PFSK-1 (cell line): Measurements from ENCODE around the gene MAB21L2.

Source experiments
- FOXP2 ChIP-seq: optimal IDR thresholded peaks from 2 replicates; pipeline ENCODE3; 2011; ENCODE audit warnings: borderline replicate concordance, control low read depth, inconsistent platforms; ENCODE audit not compliant: insufficient read depth; ENCODE audit errors: extremely low read length, extremely low read depth
- POLR2AphosphoS5 ChIP-seq: IDR thresholded peaks from 2 replicates; pipeline ENCODE4 v1.6.1; 2012; ENCODE audit warnings: low read depth, mild to moderate bottlenecking, control low read depth, low read length, moderate library complexity
- SIN3A ChIP-seq: IDR thresholded peaks from 2 replicates; pipeline ENCODE4 v1.6.1; 2012; ENCODE audit warnings: mild to moderate bottlenecking, low read length, moderate library complexity, borderline replicate concordance; ENCODE audit not compliant: insufficient read depth
- TAF1 ChIP-seq: IDR thresholded peaks from 2 replicates; pipeline ENCODE4 v1.6.1; 2012; ENCODE audit warnings: low read length, control low read depth, borderline replicate concordance; ENCODE audit not compliant: insufficient read depth
- TF ChIP-seq, protein P1 (sequence below), 2 experiments: IDR thresholded peaks; 2 replicates each; pipeline versions ENCODE4 v1.6.1 to v1.8.0; 2011 to 2012; ENCODE audit warnings: low read depth in 2 of 2, low read length in 2 of 2, control low read depth in 1 of 2, inconsistent platforms in 1 of 2, mild to moderate bottlenecking in 1 of 2, moderate library complexity in 1 of 2; ENCODE audit not compliant: insufficient read depth in 1 of 2

MAB21L2 gene

DNA sequence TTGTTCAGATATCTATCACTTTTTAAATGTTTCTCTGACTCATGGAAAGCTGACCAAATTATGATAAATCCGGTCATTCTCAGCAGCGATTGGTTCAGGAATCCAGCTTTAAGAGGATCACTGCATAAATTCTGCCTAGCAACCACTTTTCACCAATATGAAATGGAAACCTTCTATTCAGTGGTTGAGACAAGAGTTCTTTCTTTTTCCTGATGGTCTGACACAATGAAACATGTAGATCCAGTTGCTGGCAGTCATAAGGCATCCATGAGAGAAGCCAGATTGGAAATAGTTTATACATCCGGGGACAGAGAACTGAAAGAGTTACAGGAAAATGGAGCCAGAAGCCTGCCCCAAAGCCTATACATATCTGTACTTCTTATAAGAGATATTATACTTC, 27.2 kb downstream of the MAB21L2 start:
- TF ChIP-seq, protein P1, sequence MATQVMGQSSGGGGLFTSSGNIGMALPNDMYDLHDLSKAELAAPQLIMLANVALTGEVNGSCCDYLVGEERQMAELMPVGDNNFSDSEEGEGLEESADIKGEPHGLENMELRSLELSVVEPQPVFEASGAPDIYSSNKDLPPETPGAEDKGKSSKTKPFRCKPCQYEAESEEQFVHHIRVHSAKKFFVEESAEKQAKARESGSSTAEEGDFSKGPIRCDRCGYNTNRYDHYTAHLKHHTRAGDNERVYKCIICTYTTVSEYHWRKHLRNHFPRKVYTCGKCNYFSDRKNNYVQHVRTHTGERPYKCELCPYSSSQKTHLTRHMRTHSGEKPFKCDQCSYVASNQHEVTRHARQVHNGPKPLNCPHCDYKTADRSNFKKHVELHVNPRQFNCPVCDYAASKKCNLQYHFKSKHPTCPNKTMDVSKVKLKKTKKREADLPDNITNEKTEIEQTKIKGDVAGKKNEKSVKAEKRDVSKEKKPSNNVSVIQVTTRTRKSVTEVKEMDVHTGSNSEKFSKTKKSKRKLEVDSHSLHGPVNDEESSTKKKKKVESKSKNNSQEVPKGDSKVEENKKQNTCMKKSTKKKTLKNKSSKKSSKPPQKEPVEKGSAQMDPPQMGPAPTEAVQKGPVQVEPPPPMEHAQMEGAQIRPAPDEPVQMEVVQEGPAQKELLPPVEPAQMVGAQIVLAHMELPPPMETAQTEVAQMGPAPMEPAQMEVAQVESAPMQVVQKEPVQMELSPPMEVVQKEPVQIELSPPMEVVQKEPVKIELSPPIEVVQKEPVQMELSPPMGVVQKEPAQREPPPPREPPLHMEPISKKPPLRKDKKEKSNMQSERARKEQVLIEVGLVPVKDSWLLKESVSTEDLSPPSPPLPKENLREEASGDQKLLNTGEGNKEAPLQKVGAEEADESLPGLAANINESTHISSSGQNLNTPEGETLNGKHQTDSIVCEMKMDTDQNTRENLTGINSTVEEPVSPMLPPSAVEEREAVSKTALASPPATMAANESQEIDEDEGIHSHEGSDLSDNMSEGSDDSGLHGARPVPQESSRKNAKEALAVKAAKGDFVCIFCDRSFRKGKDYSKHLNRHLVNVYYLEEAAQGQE (IDR thresholded peaks at IDR 0.05; ENCODE audit: insufficient read depth in 1 of 2, low read depth in 2 of 2, low read length in 2 of 2): no peak
- TF ChIP-seq POLR2AphosphoS5 (no peak), TAF1 (no peak), SIN3A (no peak), FOXP2 (no peak)

DNA sequence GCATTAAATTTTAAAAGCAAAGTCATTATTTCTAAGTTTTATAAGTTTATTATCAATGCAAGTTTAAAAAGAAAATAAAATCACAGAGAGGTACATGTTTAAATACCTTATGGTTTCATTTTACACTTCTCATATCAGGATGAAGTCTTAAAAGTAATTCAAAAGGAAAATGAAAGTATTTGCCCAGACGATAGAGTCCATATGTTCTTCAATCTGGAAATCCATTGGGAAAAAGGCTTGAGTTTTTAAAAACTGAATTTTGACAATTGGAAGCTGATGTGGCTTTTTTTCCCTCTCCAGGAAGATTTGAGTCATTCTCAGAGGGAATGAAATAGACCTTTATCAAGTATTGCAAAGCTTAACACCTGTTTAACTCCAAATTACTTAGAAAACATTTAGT, 37.1 kb downstream of the MAB21L2 start:
- TF ChIP-seq, protein P1 (IDR thresholded peaks at IDR 0.05; ENCODE audit: insufficient read depth in 1 of 2, low read depth in 2 of 2, low read length in 2 of 2): no peak
- no peak for TF ChIP-seq TAF1
- no peak for TF ChIP-seq SIN3A
- TF ChIP-seq FOXP2: no peak
- TF ChIP-seq POLR2AphosphoS5: no peak

DNA sequence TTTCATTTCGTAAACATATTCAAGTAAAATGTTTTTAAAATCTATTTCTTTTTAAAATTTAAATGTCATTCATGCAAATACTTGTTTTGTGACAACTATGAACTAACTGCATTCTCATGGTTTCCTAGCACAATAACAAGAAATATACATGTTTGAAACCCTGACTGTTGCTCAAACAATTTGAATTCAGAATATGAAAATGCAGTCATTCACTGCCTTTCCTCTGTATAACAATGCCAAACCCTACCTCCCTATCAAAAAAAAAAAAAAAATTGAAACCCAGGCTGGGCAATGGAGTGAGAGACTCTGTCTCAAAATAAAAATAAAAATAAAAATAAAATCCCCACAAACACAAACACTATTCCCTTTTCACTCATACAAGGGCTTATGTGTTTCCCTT, 42.1 kb downstream of the MAB21L2 start:
- no peak for TF ChIP-seq TAF1
- no peak for TF ChIP-seq POLR2AphosphoS5
- TF ChIP-seq, protein P1 (IDR thresholded peaks at IDR 0.05; ENCODE audit: insufficient read depth in 1 of 2, low read depth in 2 of 2, low read length in 2 of 2): no peak
- TF ChIP-seq FOXP2: no peak
- TF ChIP-seq SIN3A: no peak

DNA sequence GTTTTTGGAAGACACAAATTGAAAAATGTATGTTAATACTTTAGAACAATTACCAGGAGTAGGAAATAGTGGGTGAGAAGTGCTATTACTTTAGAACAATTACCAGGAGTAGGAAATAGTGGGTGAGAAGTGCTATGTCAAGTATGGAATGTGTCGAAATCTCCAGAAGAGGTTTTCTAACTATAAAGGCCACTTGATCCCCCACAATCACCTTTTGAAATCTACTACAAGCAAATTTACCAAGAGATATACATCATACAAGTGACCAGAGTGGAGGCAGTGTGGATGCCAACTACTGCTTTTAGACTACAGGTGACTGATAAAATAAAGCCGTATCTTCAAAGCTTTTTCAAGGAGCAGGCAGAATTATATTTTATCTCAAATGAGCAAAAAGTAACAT, 43.1 kb downstream of the MAB21L2 start:
- TF ChIP-seq, protein P1 (IDR thresholded peaks at IDR 0.05; ENCODE audit: insufficient read depth in 1 of 2, low read depth in 2 of 2, low read length in 2 of 2): no peak
- TF ChIP-seq FOXP2 (no peak), POLR2AphosphoS5 (no peak), TAF1 (no peak), SIN3A (no peak)

DNA sequence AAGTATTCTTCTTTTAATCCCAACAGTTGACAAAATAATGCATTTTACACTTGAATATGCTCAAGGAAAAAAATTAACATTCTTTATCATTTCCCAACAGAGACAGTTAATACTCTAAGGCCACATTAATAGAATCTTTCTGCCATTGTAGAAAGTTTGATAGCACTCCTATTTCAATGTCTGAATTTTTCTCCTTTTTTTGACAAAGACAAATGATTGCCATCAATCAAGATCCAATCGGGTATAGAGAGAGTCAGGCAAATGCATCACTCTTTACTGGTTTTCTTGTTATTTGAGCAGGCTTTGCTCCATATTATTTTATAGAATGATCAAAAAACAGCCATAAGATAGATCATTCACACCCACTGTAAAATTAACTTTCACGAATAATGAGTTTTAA, 46.1 kb downstream of the MAB21L2 start:
- TF ChIP-seq POLR2AphosphoS5 (no peak), FOXP2 (no peak), TAF1 (no peak), SIN3A (no peak)
- TF ChIP-seq, protein P1 (IDR thresholded peaks at IDR 0.05; ENCODE audit: insufficient read depth in 1 of 2, low read depth in 2 of 2, low read length in 2 of 2): no peak
